Stimulated activated CD8-positive, alpha-beta memory T cell treated with anti-CD3 and anti-CD28 coated beads, Interleukin-2, amount 100 ng/mL, for 48 hours (primary cell): ENCODE measurements around the gene NR1H2.
"Not testable (repeated sequence)": the region's sequence is repeated elsewhere in the genome, so short reads cannot be mapped to it uniquely, and the experiment has no call there.

Experiments
- DNase-seq, 2 donors: peaks; one replicate each; pipeline ENCODE4 v3.0.0-alpha.2; 2020; ENCODE audit warnings: low read depth in 2 of 2

NR1H2 gene

GRCh38 chr19:50344661-50345318, 31.5 kb upstream of the NR1H2 start:
- no peak for DNase-seq

GRCh38 chr19:50347089-50347581, 29.1 kb upstream of the NR1H2 start:
- peak in 1 of 2 donors; percentile 39 for DNase-seq

- DNase-seq = no peak
Measured at GRCh38 chr19:50349277-50350057, 26.8 kb upstream of the NR1H2 start.

- no peak for DNase-seq
Measured at GRCh38 chr19:50352242-50352641, 24.0 kb upstream of the NR1H2 start.

DNA sequence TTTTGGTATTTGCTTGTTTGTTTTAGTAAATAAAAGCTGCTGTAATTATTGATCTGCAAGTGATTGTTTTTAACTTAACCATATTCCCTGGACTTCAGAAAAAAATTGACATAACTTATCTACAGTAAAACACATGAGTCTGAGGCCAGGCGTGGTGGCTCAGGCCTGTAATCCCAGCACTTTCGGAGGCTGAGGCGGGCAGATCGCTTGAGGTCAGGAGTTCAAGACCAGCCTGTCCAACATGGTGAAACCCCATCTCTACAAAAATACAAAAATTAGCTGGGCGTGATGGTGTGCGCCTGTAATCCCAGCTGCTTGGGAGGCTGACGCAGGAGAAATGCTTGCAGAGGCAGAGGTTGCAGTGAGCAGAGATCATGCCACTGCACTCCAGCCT, 22.8 kb upstream of the NR1H2 start:
- DNase-seq = not testable (repeated sequence)

DNA sequence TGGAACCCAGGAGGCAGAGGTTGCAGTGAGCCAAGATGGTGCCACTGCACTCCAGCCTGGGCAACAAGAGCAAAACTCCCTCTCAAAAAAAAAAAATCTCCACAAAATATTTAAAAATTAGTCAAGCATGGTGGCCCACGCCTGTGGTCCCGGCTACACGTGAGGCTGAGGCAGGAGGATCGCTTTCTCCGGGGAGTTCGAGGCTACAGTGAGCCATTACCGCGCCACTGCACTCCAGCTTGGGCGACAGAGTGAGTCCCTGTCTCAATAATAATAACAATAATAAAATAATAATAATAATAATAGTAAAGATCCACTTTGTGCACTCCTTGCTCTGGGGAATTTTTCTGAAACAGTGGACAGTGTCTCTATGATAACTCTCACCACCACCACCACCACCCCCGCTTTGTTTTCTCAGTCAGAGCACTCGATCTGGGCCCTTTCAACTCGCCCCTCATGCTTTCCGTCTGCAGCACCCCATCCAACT, 19.5 kb upstream of the NR1H2 start:
- no peak for DNase-seq

GRCh38 chr19:50357178-50358100, 18.8 kb upstream of the NR1H2 start:
- DNase-seq = peak; percentile 77 to 86

DNA sequence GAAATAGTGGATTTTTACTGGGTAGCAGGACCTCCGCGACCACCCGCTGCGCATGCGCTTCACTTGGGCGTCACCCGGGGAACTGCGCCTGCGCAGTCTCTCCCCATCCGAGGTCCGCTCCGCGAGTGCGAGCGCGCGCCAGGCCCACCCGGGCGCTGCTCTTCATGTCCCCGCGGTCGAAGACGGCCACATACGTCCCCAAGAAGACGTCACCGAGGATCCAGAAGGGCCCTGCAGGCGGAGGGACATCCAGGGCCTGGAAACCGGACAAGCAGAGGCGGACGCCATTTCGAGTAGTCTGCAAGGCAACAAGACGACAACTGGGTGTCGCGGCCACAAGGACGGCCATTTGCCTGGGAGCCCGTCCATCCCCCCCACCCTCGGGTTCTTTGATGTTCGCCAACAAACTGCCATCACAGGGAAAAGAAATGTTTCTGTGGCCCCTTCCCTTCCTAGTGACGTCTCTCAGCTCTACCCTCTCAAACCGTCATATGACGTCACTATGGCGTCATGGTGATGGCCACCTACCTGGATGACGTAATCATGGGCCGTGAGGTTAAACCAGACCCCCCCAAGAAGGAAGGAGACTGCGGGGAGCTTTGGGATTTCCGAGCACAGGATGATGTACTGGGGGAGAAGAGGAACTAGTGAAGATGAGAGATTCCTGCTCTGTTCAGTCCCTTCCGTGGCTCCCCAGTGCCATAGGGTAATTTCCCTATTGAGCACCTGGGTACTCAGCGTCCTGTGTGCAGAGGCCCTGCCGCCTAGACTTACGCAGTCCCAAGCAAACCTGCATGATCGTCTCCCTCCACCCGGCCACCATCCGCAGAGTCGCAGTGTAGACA, 17.6 kb upstream of the NR1H2 start:
- peak; percentile 66 to 67 for DNase-seq

- DNase-seq = no peak
Measured at GRCh38 chr19:50359328-50359818, 16.9 kb upstream of the NR1H2 start.

GRCh38 chr19:50361290-50362029, 14.8 kb upstream of the NR1H2 start:
- peak in 1 of 2 donors; percentile 46 for DNase-seq

DNA sequence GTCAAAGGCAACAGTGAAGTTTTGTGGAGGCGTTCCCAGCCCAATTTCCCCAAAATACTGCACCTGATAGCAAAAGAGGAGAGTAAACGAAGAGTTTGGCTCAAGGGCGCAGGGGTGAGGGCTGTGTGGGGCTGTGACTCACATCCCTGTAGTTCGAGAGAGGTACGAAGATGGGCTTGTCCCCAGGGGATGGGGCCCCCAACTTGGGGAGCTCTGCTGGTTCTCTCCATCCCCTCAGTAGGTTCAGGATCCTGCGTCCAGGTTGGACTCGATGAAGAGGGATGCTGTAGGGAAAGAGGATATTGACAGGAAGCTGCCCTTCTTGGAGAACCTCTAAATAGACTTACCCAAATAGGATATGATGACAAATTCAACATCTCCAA, 14.2 kb upstream of the NR1H2 start:
- no peak for DNase-seq

GRCh38 chr19:50362656-50363424, 13.4 kb upstream of the NR1H2 start:
- DNase-seq = peak in 1 of 2 donors; percentile 34

GRCh38 chr19:50365434-50366306, 10.6 kb upstream of the NR1H2 start, which contains the start of gene NAPSA:
NAPSA (minus strand) TSS chr19:50365639; CDS start chr19:50365621, 18 bp downstream.
- no peak for DNase-seq

GRCh38 chr19:50368649-50369570, 7.3 kb upstream of the NR1H2 start:
- DNase-seq = peak; percentile 58 to 80

- no peak for DNase-seq
Measured at GRCh38 chr19:50371914-50372475, 4.3 kb upstream of the NR1H2 start.

DNA sequence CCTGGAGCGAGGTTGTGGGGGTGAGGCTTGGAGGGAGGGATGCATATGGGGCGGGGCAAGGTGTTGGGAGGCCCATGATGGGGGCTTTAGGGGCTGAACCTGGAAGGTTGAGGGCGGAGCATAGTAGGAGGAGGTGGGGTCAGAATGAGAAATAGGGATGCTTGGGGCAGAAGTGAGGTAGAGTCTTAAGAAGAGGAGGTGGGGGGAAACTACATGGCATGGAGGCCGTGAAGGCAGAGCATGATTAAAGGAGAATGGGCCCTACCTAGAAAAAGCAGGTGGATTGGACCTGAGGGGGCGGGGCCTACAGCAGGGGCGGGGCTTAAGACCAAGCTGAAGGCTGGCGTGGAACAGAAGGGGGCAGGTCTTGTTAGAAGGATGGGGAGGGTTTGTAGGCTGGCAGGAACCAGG, 799 bp downstream of the NR1H2 start:
- DNase-seq = peak in 1 of 2 donors; percentile 52

DNA sequence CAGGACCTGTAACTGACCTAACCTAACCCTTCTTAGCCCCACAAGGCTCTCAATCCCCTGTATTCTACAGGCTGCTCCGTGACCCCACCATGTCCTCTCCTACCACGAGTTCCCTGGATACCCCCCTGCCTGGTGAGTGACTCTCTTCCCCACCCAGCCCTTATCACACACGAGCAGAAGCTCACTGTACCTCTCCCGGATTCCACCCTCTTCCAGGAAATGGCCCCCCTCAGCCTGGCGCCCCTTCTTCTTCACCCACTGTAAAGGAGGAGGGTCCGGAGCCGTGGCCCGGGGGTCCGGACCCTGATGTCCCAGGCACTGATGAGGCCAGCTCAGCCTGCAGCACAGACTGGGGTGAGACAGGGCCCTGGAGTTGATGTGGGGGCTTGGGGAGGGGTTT, 1.3 kb downstream of the NR1H2 start:
- DNase-seq = no peak
